ENCODE measurements around the gene KSR2.

KSR2 gene

GRCh38 chr12:117854339-117855012 is 114.3 kb downstream of the KSR2 start:
- peak; percentile 62 for DNase-seq

DNA sequence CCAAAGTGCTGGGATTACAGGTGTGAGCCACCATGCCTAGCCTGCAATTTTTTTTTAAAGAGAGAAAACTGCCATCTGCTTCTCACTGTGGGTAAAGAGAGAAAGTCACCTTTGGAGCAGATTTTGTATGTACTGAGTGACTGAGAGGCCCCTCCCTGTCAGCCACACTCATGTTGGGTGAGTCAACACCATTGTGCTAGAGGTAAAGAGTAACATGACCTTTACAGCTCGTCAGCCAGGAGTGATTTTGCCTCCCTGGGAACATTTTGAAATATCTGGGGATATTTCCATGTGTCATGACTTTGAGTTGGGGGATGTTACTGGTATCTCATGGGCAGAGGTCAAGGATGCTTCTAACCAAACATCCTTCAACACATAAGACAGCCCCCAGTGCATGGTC is 115.2 kb downstream of the KSR2 start:
- no peak for DNase-seq

- peak; percentile 31 for DNase-seq
Observed at GRCh38 chr12:117850048-117850447, 118.7 kb downstream of the KSR2 start.

GRCh38 chr12:117847371-117847770 is 121.4 kb downstream of the KSR2 start:
- DNase-seq, result no peak

GRCh38 chr12:117845271-117845904 is 123.4 kb downstream of the KSR2 start:
- DNase-seq, result no peak

- DNase-seq, result no peak
Observed at GRCh38 chr12:117844114-117844830, 124.5 kb downstream of the KSR2 start.

- no peak for DNase-seq
Observed at GRCh38 chr12:117842630-117843029, 126.2 kb downstream of the KSR2 start.

- no peak for DNase-seq
Observed at GRCh38 chr12:117842220-117842619, 126.6 kb downstream of the KSR2 start.

DNA sequence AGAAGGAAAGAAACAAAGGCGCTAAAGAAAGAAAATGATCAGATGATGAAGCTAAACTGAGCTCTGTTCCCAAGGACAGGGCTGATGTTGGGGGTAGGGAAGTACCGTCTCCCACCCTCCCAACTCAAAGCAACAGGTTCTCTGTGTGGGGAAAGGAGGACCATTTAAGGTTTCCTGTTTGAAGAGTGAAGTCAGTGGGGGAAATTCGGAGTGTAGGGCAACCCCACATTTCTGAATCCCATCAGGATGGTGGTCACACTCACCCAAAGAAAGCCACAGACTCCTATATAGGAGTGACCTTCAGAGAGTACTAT is 131.1 kb downstream of the KSR2 start:
- DNase-seq, result no peak

- DNase-seq, result peak; percentile 78
Observed at GRCh38 chr12:117836999-117837736, 131.6 kb downstream of the KSR2 start.

- DNase-seq, result no peak
Observed at GRCh38 chr12:117836476-117836875, 132.3 kb downstream of the KSR2 start.

DNA sequence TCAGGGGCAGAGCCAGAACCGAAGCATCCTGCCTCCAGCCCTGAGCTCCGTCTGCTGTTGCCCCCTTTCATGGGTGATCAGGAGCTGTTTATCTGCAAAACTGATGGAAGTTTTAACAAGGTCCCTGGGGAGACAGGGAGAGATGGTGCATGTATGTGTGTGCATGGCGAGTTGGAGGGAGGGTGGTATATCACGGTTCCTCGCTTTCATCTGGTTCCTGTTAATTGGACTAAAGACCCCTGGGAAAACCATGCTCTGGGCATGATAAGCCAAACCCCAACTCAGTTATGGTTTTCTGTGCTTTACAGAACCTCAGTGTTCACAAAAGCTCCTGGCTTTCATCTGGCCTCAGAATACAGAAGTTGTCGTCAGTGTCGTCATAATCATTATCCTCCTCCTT is 133.6 kb downstream of the KSR2 start:
- no peak for DNase-seq

DNA sequence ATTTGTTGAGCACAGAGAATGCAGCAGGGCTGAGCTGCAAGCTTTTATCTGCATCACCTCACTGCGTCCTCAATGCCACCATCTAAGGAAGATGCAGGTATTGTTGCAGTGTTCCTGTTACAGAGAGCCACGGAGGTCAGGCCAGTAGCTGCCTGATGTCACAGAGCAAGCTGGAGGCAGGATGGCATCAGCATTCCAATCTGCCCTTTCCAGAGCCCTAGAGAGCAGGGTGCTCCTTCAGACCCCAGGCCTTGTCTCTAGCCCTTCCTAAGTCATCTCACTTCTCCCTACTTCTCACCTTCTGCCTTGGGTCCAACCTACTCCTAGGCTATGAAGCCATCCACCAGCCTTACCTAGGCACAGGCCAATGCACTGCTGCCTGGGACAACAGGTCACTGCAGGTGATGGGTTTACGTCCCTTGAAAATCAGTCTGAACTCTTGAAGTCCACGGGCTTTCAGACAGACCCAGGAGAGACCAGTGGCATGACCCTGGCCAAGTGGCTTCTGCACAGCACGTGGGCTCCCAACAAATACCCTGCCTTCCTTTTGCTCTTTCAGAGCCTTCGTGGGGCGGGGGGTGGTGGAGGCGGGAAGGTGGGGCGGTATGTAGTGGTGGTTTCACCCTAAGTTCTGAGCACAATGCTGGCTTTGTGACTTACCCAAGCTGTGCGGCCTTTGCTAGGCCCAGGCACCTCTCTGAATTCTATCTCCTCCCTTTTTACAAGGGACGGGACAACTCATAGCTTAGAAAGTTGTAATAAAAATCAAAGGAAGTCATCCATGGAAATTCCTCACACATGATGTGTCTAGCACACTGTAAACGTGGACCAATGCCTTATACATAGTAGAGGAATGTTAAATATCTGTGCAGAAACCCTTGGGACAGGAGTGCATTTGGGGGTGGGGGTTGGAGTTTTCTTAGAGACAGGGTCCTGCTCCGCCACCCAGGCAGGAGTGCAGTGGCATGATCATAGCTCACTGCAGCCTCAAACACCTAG is 136.0 kb downstream of the KSR2 start:
- no peak for DNase-seq

GRCh38 chr12:117830471-117830870 is 138.3 kb downstream of the KSR2 start:
- DNase-seq, result no peak

DNA sequence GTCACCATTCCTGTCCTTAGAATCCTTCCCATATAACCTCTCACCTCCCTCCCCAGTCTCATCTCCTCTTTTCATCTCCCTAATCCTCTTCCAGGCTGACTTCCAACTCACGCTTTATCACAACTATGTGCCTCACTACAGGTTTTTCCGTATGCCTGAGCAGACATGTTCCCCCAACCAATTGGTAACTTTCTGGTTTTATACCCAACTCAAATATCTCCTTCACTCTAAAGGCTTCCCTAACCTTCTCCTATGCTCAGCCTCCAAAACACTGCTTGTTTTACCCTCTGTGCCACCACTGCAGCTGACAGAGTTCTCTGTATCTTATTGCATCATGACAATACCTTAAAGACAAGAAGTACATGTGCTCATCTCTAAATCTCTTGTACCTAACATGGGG is 139.7 kb downstream of the KSR2 start:
- DNase-seq, result no peak

DNA sequence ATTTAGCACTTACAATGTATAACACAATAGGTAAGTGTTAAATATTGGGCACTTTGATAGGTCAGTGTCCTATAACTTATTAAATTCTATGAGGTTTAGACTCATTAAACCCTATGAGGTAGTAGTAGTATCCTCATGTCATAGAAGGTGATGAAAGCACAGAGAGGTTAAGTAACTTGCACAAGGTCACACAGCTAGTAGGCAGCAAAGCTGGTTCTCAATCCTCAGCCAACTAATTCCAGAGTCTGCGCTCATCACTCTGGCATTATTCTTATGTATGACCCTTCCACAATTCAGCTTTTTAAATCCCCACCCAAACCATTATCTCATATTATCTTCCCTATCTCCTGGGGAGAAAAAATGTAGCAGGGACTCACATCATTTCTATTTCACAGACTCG is 141.1 kb downstream of the KSR2 start:
- DNase-seq, result no peak

- DNase-seq, result no peak
Observed at GRCh38 chr12:117825827-117826226, 143.0 kb downstream of the KSR2 start.

- no peak for DNase-seq
Observed at GRCh38 chr12:117821480-117822175, 147.2 kb downstream of the KSR2 start.

DNA sequence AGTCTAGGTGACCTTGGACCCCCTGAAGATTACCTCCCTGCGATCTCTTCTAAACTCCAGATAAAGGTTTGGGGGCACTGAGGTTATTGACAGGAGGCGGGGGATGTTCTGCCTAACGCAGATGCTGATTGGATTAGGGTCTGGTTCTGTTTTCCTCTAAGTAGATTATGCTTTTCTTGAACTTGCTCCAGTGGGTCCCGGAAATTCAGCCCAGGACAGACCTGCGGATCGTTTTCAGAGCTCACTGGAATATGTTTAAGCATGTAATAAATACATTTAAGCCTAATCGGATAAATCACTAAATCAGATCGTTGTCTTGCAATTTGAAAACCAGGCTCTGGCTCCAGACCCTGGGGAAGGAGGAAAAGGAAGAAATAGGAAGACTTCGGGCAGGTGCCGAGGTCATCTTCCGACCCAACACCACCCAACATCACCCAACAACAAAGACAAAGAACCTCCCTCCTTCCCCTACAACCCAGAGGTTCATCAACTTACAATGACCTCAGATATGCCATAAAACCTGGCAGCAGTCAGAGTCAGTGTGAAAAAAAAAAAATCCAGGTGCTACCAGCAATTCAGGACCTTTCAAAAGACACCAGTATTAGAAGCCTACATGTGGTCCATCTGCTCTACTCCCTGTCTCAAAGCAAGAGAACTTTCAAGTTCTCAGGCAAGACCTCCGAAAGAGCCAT is 148.4 kb downstream of the KSR2 start:
- DNase-seq, result no peak

DNA sequence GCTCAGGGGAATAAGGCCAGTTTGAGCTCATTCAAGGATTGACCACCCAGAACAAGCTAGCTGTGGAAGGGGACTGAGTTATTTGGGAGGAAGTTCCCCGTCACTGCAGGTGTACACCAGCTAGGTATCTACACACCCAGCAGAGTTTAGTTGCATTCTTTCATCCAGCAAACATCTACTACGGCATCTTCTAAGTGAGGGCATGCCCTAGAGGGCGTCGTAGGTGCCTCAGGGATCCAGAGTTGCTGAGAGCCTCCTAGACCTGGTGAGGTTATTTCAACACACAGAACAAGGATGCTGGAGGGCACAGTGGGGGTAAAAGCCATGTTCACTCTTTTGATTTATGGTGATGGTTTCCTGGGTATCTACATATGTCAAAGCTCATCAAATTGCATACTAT is 149.6 kb downstream of the KSR2 start:
- DNase-seq, result no peak

DNA sequence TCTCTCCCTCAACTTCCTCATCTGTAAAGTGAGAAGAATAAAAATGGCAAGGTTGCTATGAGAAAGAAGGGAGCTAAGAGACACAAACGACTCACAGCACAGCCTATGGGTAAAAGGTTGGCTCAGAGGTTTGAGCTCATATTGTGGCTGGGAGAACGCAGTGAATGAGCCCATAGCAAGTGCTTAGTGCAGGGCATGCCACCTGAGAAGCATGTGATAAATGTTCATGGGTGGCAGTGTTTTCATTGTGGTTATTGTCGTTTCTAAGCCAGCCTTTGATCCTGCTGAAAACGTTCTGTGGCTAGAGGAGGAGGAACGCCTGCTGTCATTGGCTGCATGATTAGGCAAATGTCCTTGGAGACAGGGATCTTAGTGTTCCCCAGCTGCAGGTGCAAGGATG is 150.4 kb downstream of the KSR2 start:
- no peak for DNase-seq

Data from suppressor macrophage treated with lipopolysaccharide for 4 hours (primary cell).